ENCODE data around the gene SVIL. TPM values are rescaled to one million over a fixed set of nuclear protein-coding genes. Genes with fewer than 3 reads are reported as not detected.
A peak's percentile ranks its signal among the peaks of the same experiment; 100 is the strongest.

Gene SVIL
- total and polyA plus RNA-seq, 7 donors: 70.6 to 1,728 (median 792) TPM

GRCh38 chr10:29595636-29596225 lies 39.0 kb downstream of the SVIL start:
- Histone ChIP-seq H3K9me3 (no peaks in the 10 kb centered on the region), H3K27me3 (ENCODE audit: insufficient read depth in 3 of 3, low read length in 2 of 3) (no peaks in the 10 kb centered on the region), H3K36me3 (ENCODE audit: insufficient read depth in 1 of 2, low read depth in 1 of 2) (peaks cover 0 to 11% of the 10 kb centered on the region in 2 donors), H3K27ac (peak overlapping the region; percentile 82), H3K4me1 (peaks cover 97% of the 10 kb centered on the region), H3K4me3 (no peak overlapping the region)
- no peak for TF ChIP-seq CTCF (IDR thresholded peaks at IDR 0.05)
- 49 to 68% (median 54%) methylated on average over 10 of the region's 10 CpGs for WGBS, 3 donors
- intact Hi-C loops (cut with DNase I): no loop called here
- ATAC-seq: peak; percentile 74 to 85 (median 78)
- peak; percentile 45 to 79 for DNase-seq

DNA sequence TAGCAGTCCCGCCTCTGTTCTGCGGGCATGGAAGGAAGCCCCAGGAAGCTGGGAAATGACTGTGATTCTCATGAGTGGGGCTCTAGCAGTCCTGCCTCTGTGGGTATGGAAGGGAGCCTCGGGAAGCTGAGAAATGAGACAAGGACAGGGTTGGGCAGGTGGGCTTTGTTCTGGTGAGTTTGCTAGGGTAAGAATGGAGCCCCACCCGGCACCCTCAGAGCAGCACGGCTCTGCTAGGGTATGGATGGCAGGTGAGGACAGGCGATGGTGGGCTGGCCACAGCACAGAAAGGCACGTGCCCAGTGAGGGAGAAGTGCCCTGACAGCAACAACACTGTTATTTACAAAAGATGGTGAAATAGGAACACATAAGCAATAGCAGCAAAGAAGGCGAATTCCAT lies 39.6 kb downstream of the SVIL start:
- 72 to 83% (median 76%) methylated on average over 8 of the region's 8 CpGs for WGBS, 3 donors
- Histone ChIP-seq H3K36me3 (ENCODE audit: insufficient read depth in 1 of 2, low read depth in 1 of 2) (peaks cover 0 to 9% of the 10 kb centered on the region in 2 donors), H3K27me3 (ENCODE audit: insufficient read depth in 3 of 3, low read length in 2 of 3) (no peaks in the 10 kb centered on the region), H3K27ac (peak overlapping the region; percentile 82), H3K9me3 (no peaks in the 10 kb centered on the region), H3K4me1 (peaks cover 96% of the 10 kb centered on the region), H3K4me3 (no peak overlapping the region)
- TF ChIP-seq CTCF (IDR thresholded peaks at IDR 0.05): no peak
- intact Hi-C loops (cut with DNase I): no loop called here
- ATAC-seq (no peak), DNase-seq (no peak)

DNA sequence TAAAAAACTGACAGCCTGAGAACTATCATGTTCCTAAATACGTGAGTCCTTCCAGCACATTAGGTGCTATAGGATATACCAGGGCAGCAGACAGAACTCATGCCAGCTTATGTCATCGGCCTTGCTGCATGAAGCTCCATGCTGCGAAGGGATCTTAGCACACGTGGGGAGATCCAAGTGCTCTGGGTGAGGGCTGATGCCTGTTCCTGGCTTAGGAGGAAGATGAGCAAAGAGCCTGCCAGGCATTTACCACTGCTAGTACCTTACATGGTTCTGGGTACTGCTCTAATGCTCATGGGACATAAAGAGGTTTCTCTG lies 43.2 kb downstream of the SVIL start:
- Histone ChIP-seq H3K27ac (peak overlapping the region; percentile 82), H3K36me3 (ENCODE audit: insufficient read depth in 1 of 2, low read depth in 1 of 2) (peaks cover 0 to 4% of the 10 kb centered on the region in 2 donors), H3K4me1 (peaks cover 91% of the 10 kb centered on the region), H3K9me3 (no peaks in the 10 kb centered on the region), H3K27me3 (ENCODE audit: insufficient read depth in 3 of 3, low read length in 2 of 3) (no peaks in the 10 kb centered on the region), H3K4me3 (peak overlapping the region; percentile 22)
- DNase-seq (no peak), ATAC-seq (peak in 2 of 4 donors; percentile 6 to 34)
- intact Hi-C loops (cut with DNase I): no loop called here
- no peak for TF ChIP-seq CTCF (IDR thresholded peaks at IDR 0.05)
- WGBS, 3 donors: 36 to 40% (median 37%) methylated on average over 4 of the region's 4 CpGs

- Histone ChIP-seq H3K4me1 (peaks cover 91% of the 10 kb centered on the region), H3K4me3 (peak overlapping the region; percentile 22), H3K27me3 (ENCODE audit: insufficient read depth in 3 of 3, low read length in 2 of 3) (no peaks in the 10 kb centered on the region), H3K36me3 (ENCODE audit: insufficient read depth in 1 of 2, low read depth in 1 of 2) (peaks cover 0 to 4% of the 10 kb centered on the region in 2 donors), H3K27ac (peak overlapping the region; percentile 82), H3K9me3 (no peaks in the 10 kb centered on the region)
- 42 to 66% (median 64%) methylated on average over 2 of the region's 2 CpGs for WGBS, 3 donors
- DNase-seq (no peak), ATAC-seq (no peak)
- intact Hi-C loops (cut with DNase I): no loop called here
- TF ChIP-seq CTCF (IDR thresholded peaks at IDR 0.05): no peak
These were observed 43.7 kb downstream of the SVIL start for GRCh38 chr10:29590915-29591650.

All from psoas muscle (tissue), 8 donors.